Measurements from ENCODE around the gene PALM2AKAP2.

GRCh38 chr9:109751253-109751652 is 28.7 kb upstream of the PALM2AKAP2 start:
- no peak for TF ChIP-seq CTCF (IDR thresholded peaks at IDR 0.05 in 4 of 5, conservative IDR thresholded peaks at IDR 0.05 in 1 of 5)
- TF ChIP-seq POLR2A (IDR thresholded peaks at IDR 0.05): no peak

Measured in gastrocnemius medialis (tissue), 4 donors.